ENCODE results near the gene NR1D1.

NR1D1 gene

GRCh38 chr17:40070709-40071312 is 29.6 kb downstream of the NR1D1 start:
- TF ChIP-seq ZNF274 (IDR thresholded peaks at IDR 0.05; ENCODE audit: low read depth, low read length), result no peak

GRCh38 chr17:40069751-40070708 is 30.4 kb downstream of the NR1D1 start:
- H3K4me3 ChIP-seq (ENCODE audit: low read length), result no peak overlapping the region
- TF ChIP-seq ZNF274 (IDR thresholded peaks at IDR 0.05; ENCODE audit: low read depth, low read length), result no peak

More at GRCh38 chr17:40070709-40071312, 29.6 kb downstream of the NR1D1 start:
- no peak overlapping the region for H3K4me3 ChIP-seq (ENCODE audit: low read length)

DNA sequence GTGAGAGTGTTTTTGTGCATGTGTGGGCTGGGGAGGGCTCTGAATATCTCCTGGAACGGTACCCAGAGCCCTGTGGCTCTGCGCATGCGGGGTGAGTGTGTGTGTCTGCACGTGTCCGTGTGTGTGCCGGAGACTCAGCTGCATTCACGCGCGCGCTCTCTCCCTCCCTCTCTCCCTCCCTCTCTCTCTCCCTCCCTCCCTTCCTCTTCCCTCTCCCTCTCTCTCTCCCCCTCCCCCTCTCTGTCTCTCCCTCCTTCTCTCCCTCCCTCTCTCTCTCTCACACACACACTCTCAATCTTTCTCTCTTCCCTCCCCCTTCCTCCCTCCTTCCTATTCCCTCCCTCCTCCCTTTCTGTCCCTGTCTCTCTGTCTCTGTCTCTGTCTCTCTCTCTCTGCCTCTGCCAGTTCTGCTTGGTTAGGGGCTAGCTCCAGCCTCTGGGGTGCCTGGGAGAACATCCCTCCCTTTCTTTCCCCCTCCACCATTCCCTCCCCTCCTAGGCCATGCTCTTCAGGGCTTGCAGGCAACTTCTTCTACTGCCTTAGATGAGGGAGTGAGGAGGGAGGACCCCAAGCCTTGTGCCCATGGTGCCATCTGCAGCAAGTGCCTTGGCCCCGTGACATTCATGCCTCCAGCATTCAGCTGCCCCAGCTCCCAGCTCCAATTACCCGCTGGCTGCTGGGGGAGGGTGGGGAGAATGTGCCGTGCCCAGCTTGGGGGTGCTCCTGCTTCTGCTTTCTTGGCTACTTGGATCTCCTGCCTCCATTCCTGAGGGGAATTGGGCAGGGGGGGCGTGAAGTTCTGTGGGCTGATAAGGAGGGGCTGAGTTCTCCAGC is 31.3 kb downstream of the NR1D1 start:
- TF ChIP-seq ZNF274 (IDR thresholded peaks at IDR 0.05; ENCODE audit: low read depth, low read length), result no peak
- H3K4me3 ChIP-seq (ENCODE audit: low read length), result peak overlapping the region; percentile 3; the same call in 1 of the 2 replicates

DNA sequence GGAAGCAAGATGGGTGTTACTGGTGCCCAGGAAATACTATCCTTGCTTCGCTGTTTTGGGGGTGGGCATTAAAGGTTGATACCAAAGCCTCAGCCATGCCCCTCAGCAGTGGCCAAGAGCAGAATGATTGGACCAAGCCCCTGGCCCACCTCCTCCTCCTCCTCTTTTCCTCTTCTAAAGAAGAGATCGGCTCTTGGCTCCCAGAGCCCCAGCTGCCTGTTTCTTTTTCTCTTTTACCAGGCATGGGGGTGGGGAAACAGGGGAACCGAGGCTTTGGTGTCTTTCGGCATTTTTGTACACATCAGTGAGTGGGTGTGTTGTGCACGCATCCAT is 31.8 kb downstream of the NR1D1 start:
- no peak for TF ChIP-seq ZNF274 (IDR thresholded peaks at IDR 0.05; ENCODE audit: low read depth, low read length)
- H3K4me3 ChIP-seq (ENCODE audit: low read length), result peak overlapping the region; percentile 3; the same call in 1 of the 2 replicates

- TF ChIP-seq ZNF274 (IDR thresholded peaks at IDR 0.05; ENCODE audit: low read depth, low read length), result no peak
- H3K4me3 ChIP-seq (ENCODE audit: low read length), result no peak overlapping the region
Observed at GRCh38 chr17:40068129-40068581, 32.2 kb downstream of the NR1D1 start.

GRCh38 chr17:40067710-40068109 is 32.7 kb downstream of the NR1D1 start:
- no peak for TF ChIP-seq ZNF274 (IDR thresholded peaks at IDR 0.05; ENCODE audit: low read depth, low read length)
- H3K4me3 ChIP-seq (ENCODE audit: low read length), result no peak overlapping the region

GRCh38 chr17:40065769-40066510 is 34.4 kb downstream of the NR1D1 start:
- TF ChIP-seq ZNF274 (IDR thresholded peaks at IDR 0.05; ENCODE audit: low read depth, low read length), result no peak
- no peak overlapping the region for H3K4me3 ChIP-seq (ENCODE audit: low read length)

DNA sequence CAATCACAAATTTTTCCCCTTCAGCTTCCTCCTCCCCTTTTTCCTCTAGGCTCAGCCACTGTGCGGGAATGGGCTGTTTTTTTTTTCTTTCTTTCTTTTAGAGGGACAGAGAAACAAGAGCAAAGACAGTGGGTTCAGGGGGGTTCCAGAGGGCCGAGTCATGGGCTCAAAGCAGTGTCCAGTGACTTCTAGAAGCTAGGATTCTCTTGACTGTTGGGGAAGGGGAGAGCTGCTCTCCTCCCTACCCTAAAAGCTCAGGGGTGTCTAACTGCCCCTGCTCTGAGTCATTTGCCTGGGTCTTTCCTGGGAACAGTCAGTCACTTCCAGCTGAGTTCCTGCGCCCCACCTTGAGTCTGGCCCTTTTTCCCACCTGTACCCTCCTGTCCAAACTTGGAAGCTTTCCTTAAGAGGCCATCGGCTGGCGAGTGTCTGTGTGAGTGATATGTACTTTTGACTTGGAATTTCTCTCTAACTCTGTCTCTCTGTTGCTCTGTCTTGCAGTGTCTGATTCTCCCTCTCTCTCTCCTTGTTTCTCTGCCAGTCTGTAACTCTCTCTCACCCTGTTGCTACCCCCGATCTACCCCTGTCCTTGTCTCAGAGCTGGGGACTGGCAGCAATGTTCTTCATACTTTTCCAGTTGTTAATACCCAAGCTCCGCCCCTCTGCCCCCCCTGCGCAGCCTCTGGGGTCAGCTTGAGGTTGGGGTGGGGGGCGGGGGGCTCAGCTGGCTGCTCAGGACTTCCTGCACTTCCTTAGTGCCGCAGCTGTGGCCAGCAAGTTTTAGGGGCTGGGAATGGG is 35.2 kb downstream of the NR1D1 start:
- TF ChIP-seq ZNF274 (IDR thresholded peaks at IDR 0.05; ENCODE audit: low read depth, low read length), result no peak
- no peak overlapping the region for H3K4me3 ChIP-seq (ENCODE audit: low read length)

- H3K4me3 ChIP-seq (ENCODE audit: low read length), result no peak overlapping the region
- TF ChIP-seq ZNF274 (IDR thresholded peaks at IDR 0.05; ENCODE audit: low read depth, low read length), result no peak
Observed at GRCh38 chr17:40063901-40064531, 36.4 kb downstream of the NR1D1 start.

GRCh38 chr17:40063187-40063771 is 37.1 kb downstream of the NR1D1 start:
- no peak for TF ChIP-seq ZNF274 (IDR thresholded peaks at IDR 0.05; ENCODE audit: low read depth, low read length)

GRCh38 chr17:40062329-40063186 is 37.8 kb downstream of the NR1D1 start, which contains the start of gene THRA:
Gene THRA, plus strand, starts transcription at chr17:40062965. Its CDS starts 11,524 bp downstream, at chr17:40074489.
- no peak for TF ChIP-seq ZNF274 (IDR thresholded peaks at IDR 0.05; ENCODE audit: low read depth, low read length)

More at GRCh38 chr17:40063187-40063771, 37.1 kb downstream of the NR1D1 start:
- H3K4me3 ChIP-seq (ENCODE audit: low read length), result peak overlapping the region; percentile 88

More at GRCh38 chr17:40062329-40063186, 37.8 kb downstream of the NR1D1 start, which contains the start of gene THRA:
- H3K4me3 ChIP-seq (ENCODE audit: low read length), result peak within 1 kb of the TSS; percentile 88
